Superior temporal gyrus (tissue), 1 donor: ENCODE results near the gene STH.
"Not testable (repeated sequence)": the region's sequence is repeated elsewhere in the genome, so short reads cannot be mapped to it uniquely, and the experiment has no call there.

ENCODE experiments used
- DNase-seq: peaks from one replicate; pipeline ENCODE4 v3.0.0-alpha.2; 2016; ENCODE audit errors: extremely low spot score

The STH gene

DNA sequence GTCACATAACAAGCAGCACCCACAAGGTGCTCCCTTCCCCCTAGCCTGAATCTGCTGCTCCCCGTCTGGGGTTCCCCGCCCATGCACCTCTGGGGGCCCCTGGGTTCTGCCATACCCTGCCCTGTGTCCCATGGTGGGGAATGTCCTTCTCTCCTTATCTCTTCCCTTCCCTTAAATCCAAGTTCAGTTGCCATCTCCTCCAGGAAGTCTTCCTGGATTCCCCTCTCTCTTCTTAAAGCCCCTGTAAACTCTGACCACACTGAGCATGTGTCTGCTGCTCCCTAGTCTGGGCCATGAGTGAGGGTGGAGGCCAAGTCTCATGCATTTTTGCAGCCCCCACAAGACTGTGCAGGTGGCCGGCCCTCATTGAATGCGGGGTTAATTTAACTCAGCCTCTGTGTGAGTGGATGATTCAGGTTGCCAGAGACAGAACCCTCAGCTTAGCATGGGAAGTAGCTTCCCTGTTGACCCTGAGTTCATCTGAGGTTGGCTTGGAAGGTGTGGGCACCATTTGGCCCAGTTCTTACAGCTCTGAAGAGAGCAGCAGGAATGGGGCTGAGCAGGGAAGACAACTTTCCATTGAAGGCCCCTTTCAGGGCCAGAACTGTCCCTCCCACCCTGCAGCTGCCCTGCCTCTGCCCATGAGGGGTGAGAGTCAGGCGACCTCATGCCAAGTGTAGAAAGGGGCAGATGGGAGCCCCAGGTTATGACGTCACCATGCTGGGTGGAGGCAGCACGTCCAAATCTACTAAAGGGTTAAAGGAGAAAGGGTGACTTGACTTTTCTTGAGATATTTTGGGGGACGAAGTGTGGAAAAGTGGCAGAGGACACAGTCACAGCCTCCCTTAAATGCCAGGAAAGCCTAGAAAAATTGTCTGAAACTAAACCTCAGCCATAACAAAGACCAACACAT is at the start of gene STH:
Gene STH (plus strand): TSS at position 264 of the 913 bp plus-strand sequence. CDS start 30 bp downstream, at position 294.
- DNase-seq = no peak

DNA sequence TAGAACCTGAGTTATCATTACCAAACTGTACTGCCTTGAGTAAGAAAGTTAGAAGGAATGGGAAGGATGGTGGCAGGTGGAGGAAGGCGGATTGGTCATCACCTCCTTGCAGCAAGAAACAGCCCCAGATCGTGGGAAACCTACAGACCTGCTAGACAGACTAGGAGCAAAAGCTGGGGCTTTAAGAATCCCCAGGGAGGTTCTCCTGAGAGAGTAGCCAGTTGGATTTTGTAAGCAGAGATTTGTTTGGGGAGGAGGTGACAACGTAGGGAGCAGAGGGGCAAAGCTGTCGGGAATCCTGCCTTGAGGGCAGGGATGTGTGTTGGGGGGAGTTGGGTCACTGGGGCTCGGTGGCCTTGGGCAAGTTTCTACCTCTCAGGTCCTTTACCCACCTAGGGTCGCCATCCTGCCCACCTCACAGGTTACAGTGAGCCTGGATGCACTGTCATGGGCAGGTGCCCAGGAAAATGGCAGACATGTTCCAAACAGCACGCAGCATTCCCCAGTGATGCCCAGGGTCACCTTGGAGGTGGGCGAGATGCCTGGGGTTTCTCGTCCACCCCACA is 49.2 kb upstream of the STH start:
- DNase-seq = no peak

- peak; percentile 79 for DNase-seq
Observed at GRCh38 chr17:45950888-45951287, 48.2 kb upstream of the STH start.

GRCh38 chr17:45951403-45951802 is 47.6 kb upstream of the STH start:
- no peak for DNase-seq

GRCh38 chr17:45951941-45952340 is 47.1 kb upstream of the STH start:
- DNase-seq = no peak

DNA sequence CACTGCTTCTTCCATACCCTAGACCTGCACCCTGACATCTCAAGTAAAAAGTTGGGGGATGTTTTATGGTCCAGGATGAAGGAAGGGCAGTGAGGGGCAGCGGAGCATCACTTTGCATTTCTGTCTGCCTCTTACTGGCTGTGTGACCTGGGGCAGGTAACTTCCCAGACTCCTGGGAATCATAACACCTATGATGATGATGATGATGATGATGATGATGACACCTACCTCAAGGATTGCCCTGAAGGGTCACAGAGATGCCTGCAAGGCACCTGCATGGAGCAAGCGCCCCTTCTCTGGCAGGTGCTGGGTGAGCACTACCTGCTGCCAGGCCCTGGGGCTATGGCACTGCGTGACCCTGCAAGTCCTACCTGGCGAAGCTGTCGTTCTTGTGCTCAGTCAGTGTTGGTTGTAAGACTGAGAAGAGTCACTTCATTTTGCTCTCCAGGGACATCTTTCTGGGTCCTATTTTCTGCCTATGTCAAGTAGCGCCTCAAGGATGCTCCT is 46.2 kb upstream of the STH start:
- DNase-seq = no peak

GRCh38 chr17:45953561-45953960 is 45.5 kb upstream of the STH start:
- DNase-seq = no peak

DNA sequence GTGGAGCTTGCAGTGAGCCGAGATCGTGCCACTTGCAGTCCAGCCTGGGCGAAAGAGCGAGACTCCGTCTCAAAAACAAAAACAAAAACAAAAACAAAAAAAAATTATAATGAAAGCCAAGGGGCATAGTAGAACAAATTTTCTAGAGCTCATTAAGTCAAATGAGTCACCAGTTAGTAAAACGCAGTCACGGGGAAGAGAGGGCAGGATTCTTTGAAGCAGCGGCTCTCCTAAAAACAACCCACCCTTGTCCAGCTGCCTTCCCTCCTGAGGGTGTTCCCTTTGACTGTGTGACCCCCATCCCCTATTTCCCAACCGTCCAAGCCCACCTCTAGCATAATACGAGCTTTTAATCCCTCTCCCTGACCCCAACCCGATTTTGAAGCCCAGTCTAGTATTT is 44.1 kb upstream of the STH start:
- DNase-seq = no peak

GRCh38 chr17:45955326-45955725 is 43.7 kb upstream of the STH start:
- DNase-seq = no peak

GRCh38 chr17:45956090-45956489 is 43.0 kb upstream of the STH start:
- DNase-seq = no peak

GRCh38 chr17:45956746-45957145 is 42.3 kb upstream of the STH start:
- not testable (repeated sequence) for DNase-seq

- DNase-seq = no peak
Observed at GRCh38 chr17:45958307-45958706, 40.7 kb upstream of the STH start.

DNA sequence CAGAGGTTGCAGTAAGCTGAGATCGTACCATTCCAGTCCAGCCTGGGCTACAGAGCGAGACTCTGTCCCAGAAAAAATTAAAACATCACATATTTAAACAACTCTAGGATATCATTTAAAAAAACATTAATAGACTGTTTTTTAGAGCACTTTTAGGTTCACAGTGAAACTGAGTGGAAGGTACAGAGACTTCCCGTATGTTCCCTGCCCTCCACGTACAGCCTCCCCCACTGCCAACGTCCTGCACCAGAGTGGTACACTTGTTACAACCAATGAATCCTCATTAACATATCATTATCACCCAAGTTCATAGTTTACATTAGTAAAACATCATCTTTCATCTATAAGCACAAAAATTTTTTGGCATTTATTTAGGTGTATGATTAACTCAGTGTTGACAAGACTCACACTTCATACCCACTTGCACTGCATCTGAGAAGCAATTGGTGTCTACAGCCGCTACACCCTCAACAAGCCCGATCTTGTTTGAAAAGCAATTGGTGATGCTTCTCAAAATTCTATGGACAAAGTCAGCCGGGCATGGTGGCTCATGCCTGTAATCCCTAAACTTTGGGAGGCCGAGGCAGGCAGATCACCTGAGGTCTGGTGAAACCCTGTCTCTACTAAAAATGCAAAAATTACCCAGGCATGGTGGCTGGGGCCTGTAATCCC is 39.9 kb upstream of the STH start:
- DNase-seq = no peak

- no peak for DNase-seq
Observed at GRCh38 chr17:45960311-45960710, 38.7 kb upstream of the STH start.

DNA sequence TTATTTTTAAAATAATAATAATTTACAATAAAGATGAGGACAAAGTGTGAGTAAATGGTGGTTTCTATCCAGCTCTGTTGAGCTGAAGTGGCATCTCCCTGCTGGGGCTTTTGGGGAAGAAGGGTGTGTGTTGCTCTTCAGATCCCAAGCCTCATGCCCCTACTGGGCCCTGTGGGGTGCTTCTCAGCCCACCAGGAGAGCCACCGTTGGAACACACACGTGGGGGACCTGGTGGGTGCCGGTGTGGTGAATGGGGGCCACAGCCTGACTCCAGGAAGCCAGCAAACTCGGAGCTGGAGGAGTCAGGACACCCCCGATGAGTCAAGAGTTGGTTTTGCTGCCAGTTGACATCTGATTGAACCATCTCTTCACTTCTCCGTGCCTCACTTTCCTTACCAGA is 37.8 kb upstream of the STH start:
- DNase-seq = no peak

GRCh38 chr17:45962221-45962972 is 36.7 kb upstream of the STH start:
- no peak for DNase-seq

DNA sequence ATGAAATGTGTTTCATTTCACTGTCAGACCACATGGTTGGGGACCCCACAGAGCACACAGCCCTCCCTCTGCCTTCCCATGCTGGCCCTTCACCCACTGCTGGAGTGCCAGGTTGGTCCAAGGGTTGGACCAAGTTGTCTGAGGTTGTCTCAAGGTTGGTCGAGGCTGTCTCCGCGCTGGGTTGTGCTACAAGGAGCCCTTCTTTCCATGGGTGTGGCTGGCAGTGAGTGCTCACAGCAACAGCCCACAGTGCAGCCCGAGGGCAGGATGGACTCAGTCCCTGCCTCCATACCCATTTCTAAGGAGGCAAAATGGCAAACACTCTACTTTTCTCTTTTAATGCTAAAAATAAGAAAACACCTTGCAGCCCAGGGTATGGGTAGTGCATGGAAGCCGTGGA is 35.8 kb upstream of the STH start:
- no peak for DNase-seq

DNA sequence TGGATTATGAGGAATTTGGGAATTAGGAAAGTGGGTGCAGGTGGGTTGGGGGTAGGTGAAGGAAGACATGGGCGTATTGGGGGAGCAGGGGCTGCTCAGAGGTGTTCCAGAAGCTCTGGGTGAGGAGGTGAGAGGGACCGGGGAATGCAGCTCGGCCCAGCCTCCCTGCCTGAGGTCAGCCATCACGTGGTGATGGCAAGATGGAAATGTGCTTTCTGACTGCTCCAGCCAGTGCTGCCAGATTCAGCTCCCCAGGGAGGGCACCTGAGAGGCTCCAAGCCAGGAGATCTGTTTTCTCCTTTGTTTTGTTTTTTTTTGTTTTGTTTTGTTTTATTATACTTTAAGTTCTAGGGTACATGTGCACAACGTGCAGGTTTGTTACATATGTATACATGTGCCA is 35.2 kb upstream of the STH start:
- no peak for DNase-seq

DNA sequence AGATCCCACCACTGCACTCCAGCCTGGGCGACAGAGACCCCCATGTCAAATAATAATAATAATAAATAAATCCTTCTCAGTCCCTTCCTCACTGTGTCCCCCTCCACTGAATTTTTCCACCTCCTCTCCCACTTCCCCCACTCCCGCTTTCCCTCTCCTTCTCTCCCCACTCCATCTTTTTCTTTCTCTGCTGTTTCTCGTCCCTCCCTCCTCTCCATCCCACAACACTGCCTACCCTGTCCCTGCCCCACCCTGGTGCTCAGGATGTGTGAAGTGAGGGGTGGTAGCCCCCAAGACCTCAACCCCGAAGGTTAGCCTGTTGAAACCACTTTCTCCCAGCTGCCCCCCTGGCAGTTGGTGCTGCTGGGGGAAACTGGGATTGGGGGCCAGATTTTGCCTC is 34.4 kb upstream of the STH start:
- DNase-seq = no peak

DNA sequence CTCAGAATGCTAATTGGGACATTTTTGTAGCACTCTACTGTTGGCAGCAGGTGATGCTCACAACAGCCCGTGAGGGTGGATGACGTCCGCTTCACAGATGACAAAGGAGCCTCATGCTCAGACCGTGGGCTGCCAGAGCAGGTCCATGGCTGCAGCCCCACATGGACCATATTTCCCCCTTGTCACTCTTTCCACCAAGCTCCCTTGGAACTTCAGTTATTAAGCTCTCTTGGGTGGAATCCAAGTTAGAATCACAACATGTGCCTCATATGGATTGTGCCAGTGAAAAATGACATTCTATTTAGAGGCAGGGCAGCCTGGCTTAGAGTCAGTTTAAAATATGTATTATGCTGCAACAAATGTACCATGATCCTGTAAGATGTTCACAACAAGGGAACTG is 33.2 kb upstream of the STH start:
- DNase-seq = peak; percentile 45

GRCh38 chr17:45966606-45967280 is 32.3 kb upstream of the STH start:
- DNase-seq = no peak
